Activated naive CD4-positive, alpha-beta T cell treated with anti-CD3 and anti-CD28 coated beads, Interleukin-2, amount 50 U/mL, for 24 hours (primary cell): ENCODE results near the gene PAX5.

Experiments
- H3K27ac Mint-ChIP-seq: one replicate; pipeline ENCODE4 v1.8.0; 2021; ENCODE audit warnings: mild to moderate bottlenecking, mixed read lengths
- H3K27me3 Mint-ChIP-seq: one replicate; pipeline ENCODE4 v1.8.0; 2021; ENCODE audit warnings: mixed read lengths
- H3K36me3 Mint-ChIP-seq: one replicate; pipeline ENCODE4 v1.8.0; 2021; ENCODE audit warnings: mixed read lengths
- H3K4me1 Mint-ChIP-seq: one replicate; pipeline ENCODE4 v1.8.0; 2021; ENCODE audit warnings: mixed read lengths
- H3K4me3 Mint-ChIP-seq: one replicate; pipeline ENCODE4 v1.8.0; 2021; ENCODE audit warnings: mild to moderate bottlenecking, mixed read lengths
- H3K9me3 Mint-ChIP-seq: one replicate; pipeline ENCODE4 v1.8.0; 2021; ENCODE audit warnings: mixed read lengths

PAX5 gene

DNA sequence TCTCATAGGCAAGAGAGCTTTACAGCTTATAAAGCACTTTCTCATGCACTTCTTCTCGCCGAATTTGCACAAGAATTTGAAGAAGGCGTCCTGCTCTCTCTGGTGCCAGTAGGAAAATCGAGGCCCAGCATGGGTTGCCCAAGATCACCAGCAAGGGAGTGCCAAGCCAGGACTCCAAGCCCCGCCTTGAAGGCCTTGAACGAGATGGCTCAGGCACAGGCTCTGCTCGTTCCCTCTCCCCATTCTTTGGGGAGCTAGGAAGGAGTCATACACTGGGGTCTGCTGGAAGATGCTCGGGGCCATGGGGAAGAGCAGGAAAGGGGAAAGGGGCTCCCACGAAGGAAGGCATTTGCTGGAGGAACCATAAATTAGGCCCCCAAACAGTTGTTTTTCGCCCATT is 46.7 kb downstream of the PAX5 start:
- peaks cover 9% of the 10 kb centered on the region for H3K36me3 Mint-ChIP-seq
- H3K4me3 Mint-ChIP-seq, result peak overlapping the region; percentile 37

DNA sequence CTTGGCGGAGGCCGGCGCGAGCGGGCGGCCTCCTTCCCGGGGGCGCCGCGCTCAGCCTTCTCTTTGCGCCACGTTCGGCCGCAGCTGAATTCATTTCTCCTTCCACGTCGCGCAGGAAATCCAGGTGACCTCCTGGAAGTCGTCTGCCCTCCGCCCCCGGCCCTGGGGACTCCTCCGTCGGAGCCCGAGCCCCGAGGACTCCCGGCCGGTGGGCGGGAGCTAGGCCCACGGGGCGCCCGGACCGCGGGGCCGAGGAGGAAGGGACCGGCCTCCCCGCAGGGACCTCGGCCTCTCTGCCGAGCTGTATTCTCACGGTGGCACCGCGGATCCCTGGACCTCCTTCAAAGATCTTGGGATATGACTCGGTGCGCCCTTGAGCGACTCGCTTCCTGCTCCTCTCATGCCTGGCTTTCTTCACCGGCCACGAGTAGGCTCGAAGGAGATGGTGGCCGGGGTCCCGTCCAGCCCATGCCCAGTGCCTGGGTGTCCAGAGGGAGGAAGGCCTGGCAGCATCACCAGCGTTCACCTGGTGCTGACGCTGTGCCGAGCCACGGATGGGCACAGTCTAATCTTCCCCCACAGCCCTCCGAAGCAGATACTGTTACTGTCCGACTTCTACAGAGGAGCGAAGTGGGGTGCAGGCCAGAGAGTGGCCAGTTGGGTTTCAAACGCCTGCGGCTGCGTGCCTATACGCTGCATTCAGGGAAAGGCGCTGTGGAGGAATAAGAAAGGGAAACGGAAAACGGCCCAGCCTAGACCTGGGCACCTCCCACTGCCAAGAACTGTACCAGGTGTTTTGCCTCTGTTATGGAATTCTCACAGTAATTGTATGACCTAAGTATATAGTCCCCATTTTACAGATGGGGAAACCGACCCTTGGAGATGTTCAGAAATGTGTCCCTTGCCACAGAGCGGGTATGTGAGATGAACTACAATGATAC is 47.3 kb downstream of the PAX5 start:
- peaks cover 57% of the 10 kb centered on the region for H3K27me3 Mint-ChIP-seq
- H3K4me1 Mint-ChIP-seq, result peaks cover 20% of the 10 kb centered on the region
- H3K36me3 Mint-ChIP-seq, result peaks cover 8% of the 10 kb centered on the region
- H3K4me3 Mint-ChIP-seq, result peak overlapping the region; percentile 41
- H3K9me3 Mint-ChIP-seq, result peaks cover 8% of the 10 kb centered on the region
- no peak overlapping the region for H3K27ac Mint-ChIP-seq

More for the DNA sequence above, 46.7 kb downstream of the PAX5 start:
- H3K4me1 Mint-ChIP-seq, result peaks cover 20% of the 10 kb centered on the region
- peaks cover 57% of the 10 kb centered on the region for H3K27me3 Mint-ChIP-seq
- H3K27ac Mint-ChIP-seq, result no peak overlapping the region
- H3K9me3 Mint-ChIP-seq, result peaks cover 11% of the 10 kb centered on the region

DNA sequence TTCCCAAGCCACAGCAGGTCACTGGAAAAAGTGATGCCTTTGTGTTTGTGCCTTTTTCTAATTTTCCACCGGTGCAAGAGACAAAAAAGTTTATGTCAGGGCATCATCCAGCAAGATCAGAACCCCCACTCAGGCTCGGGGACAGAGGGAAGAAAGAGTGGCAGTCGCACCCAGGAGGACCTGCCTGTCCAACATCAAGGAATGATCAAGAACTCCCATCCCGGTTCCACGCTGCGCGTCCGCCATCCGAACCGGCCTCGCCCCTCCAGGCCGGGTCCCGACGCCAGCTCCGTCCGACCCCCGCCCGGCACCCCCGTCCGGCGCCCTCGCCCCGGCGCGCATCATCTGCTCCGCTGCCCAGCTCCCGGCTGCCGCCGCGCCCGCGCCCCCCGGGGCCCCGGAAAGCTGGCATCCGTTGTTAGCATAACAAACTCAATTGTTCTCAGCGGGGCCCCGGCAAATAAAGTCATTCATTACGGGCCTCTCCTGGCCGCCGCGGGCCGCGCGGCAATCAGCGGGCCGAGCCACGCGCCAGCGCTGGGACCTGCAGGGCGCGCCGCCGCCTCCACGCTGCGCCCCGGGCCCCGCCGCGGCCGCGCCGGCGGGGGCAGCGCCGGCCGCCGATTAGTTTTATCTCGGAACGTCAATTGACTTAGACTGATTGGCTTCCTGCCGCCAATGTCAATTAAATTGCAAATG is 48.1 kb downstream of the PAX5 start:
- Mint-ChIP-seq H3K36me3 (peaks cover 5% of the 10 kb centered on the region), H3K27me3 (peaks cover 54% of the 10 kb centered on the region), H3K9me3 (peaks cover 6% of the 10 kb centered on the region), H3K27ac (no peak overlapping the region), H3K4me1 (peaks cover 20% of the 10 kb centered on the region), H3K4me3 (peak overlapping the region; percentile 71)

DNA sequence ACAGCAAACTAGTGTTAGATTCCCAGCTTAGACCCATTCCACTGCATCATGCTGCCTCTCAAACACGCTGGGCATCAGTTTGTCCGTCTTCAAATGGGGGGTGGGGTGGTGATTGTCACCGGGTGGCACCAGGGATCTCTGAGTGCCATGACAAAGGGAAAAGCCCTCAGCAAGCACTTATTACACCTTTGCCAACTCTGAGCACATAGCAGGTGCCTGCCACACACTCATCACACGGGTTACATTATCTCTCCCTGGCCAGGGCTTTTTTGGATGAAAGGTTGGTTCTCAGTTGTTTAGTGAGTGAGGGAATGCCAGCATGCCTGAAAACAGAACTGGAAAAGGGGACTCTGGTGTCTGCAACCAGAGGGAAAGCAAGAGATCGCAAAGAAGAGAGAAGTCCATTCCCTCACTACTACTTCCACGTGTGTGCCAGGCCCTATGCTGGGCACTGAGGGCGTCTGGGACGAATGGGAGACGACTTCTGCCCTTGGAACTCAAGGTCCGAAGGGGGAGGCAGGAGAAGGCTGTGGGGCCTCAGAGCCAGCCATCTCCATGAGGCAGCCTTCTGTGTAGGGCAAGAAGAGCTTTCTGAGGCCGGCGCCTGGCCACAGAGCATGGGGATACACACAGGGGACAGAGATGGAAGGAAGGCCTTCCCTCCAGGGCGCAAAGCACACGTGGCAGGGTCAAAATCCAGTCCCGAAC is 48.9 kb downstream of the PAX5 start:
- Mint-ChIP-seq H3K4me1 (peaks cover 20% of the 10 kb centered on the region), H3K27me3 (peaks cover 53% of the 10 kb centered on the region), H3K4me3 (peak overlapping the region; percentile 71)

DNA sequence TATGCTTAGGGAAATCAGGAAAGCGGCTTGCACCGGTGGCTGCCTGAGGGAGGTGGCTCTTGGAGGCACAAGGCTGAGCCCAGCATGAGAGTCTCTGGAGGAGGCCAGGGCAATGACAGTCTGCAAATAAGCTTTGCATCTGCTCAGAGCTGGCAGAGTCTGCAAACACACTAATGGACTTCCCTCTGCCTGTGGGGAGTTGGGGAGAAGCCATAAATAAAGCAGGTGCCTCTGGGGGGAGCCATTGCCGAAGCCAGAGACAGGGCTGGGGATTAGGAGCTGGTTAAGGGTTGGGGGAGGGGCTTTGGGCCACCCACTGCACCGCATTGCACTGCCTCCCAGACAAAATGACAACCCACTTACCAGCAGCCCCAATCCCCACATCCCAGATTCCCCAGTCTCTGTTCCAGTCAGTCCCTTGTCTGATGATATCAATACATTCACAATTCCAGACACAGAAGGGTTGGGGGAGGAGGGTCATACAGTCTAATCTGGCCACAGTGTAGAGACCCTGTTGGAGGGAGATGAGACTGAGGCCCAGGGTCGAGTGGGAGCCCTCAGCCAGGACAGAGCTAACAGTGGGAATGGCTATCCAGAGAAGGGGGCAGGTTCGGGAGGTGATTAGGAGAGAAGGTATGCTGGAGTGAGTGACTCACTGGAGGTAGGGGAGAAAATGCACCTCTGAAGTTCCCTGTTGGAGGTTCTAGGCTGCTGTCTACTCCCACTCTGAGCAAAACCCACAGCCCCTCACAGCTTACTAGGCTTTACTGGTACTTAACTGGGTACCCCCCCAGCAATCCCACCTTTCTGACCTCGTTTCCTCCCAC is 53.7 kb downstream of the PAX5 start:
- peaks cover 4% of the 10 kb centered on the region for H3K4me1 Mint-ChIP-seq
- H3K9me3 Mint-ChIP-seq, result no peaks in the 10 kb centered on the region
- no peaks in the 10 kb centered on the region for H3K36me3 Mint-ChIP-seq
- peaks cover 27% of the 10 kb centered on the region for H3K27me3 Mint-ChIP-seq
- H3K27ac Mint-ChIP-seq, result no peak overlapping the region
- no peak overlapping the region for H3K4me3 Mint-ChIP-seq

More for the DNA sequence above, 48.9 kb downstream of the PAX5 start:
- Mint-ChIP-seq H3K27ac (no peak overlapping the region), H3K9me3 (peaks cover 2% of the 10 kb centered on the region), H3K36me3 (peaks cover 1% of the 10 kb centered on the region)

DNA sequence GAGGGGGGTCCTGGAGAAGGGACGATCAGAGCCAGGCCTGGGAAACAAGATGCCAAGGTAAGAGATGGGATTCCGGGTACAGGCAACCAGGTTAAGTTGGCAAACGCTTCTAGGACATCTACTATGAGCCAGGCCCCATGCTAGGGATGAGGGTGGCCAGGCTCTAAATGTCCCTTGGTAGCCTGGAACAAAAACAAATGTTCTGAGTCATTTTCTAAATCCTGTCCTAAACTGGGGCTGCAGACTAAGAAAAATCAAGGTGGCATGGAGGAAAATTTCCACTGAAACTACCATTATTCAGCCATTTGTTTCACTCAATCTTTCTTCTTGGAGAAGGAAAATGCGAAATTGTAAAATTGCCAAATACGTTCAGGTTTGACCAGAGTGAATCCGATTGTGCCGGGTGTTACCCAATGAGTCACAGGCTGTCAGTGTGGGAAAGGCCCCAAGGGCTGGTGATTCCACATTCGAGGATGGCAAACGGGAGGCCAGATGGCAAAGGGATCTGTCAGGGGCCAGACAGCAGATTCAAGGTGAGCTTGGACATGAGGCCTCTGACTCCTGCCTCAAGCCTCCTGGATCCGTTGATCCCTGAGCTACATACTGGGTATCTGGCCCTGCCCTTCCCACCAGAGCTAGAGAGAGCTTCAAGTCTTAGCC is 57.6 kb downstream of the PAX5 start:
- Mint-ChIP-seq H3K27ac (no peak overlapping the region), H3K4me1 (no peaks in the 10 kb centered on the region), H3K4me3 (no peak overlapping the region), H3K27me3 (peaks cover 7% of the 10 kb centered on the region), H3K9me3 (no peaks in the 10 kb centered on the region), H3K36me3 (no peaks in the 10 kb centered on the region)

DNA sequence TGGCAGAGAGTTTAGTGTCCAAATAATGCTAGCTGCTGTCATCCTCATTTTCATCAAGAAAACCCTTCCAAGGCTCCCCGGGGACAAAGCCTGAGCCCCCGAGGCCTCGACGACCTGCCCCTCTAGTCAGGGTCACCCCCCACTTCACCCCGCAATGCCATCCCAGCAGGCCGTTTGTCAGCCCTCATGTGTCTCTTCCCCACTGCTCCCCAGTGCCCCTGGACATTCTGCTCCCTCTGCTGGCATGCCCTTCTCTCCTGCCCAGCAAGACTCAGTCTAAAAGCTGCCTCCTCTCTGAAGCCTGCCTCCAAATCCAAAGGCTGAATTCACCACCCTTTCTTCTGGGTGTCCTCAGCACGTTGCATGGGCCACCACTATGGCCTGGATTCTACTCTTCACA is 59.3 kb downstream of the PAX5 start:
- Mint-ChIP-seq H3K4me1 (no peaks in the 10 kb centered on the region), H3K9me3 (no peaks in the 10 kb centered on the region), H3K27me3 (peaks cover 2% of the 10 kb centered on the region), H3K4me3 (no peak overlapping the region), H3K27ac (no peak overlapping the region), H3K36me3 (no peaks in the 10 kb centered on the region)

DNA sequence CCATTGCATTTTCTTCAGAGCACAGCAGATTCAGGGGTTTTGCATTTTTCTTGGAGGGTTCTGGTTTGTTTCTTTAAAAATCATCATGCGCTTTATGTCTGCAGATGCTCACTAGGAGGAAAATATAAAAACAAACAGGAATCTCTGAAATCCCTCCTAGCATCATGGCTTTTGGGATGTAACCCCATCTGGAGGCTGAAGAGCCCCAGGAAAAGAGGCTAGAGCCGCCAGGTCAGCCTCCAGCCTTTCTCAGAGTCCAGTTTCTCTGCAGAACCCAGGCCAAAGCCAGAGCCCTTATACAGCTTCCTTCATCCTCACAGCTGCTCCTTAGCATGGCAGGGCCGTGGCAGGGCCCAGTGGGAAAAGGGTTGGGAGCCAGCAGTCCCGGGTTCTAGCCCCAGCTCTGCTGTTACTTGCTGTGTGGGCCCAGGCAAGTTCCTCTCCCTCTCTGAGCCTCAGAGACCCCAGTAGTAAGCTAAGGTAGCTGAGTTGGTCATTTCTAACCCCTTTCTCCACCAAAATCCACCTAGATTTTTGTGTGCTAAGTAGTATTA is 62.1 kb downstream of the PAX5 start:
- H3K27ac Mint-ChIP-seq, result no peak overlapping the region
- H3K4me3 Mint-ChIP-seq, result no peak overlapping the region
- H3K36me3 Mint-ChIP-seq, result no peaks in the 10 kb centered on the region
- H3K4me1 Mint-ChIP-seq, result no peaks in the 10 kb centered on the region
- no peaks in the 10 kb centered on the region for H3K9me3 Mint-ChIP-seq
- no peaks in the 10 kb centered on the region for H3K27me3 Mint-ChIP-seq

DNA sequence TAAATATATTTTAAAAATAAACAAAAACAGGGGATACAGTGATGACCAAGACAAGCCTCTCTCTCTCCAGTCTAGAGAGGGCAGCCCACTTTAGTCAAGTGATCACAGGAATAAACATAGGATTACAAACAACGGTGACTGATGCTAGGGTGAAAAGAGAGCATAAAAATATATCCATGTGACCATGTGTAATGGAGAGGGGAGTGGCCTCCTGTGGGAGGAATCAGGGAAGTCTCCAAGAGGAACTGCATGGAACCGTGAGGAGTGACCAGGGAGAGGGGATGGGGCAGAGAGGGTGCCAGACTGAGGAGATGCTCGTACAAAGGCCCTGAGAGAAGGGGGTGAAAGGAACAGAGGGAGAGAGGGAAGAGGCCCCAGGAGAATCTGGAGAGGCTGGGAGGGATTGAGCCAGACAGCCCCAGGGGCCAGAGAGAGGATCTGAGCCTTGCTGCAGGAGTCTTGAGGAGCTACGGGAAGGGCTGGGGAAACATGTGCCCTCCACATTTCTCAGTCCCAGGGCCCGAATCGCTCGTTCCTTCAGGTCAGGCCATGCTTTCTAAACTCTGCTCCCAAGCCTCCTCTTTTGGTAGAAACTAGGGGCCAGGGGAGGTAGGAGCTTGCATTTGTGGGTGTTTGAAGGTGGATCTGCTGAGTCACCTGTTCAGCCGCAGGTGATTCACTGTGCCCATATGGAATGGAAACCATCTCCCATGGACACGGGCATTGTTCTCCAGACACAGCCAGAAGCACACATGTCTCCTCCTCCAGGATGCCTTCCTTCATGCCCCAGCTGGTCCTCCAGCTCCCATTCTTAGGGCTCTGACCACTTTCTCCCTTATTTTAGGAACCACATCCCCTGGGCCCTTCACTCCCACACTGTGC is 63.8 kb downstream of the PAX5 start:
- Mint-ChIP-seq H3K27ac (no peak overlapping the region), H3K4me1 (no peaks in the 10 kb centered on the region), H3K4me3 (no peak overlapping the region), H3K36me3 (no peaks in the 10 kb centered on the region), H3K9me3 (no peaks in the 10 kb centered on the region), H3K27me3 (no peaks in the 10 kb centered on the region)

DNA sequence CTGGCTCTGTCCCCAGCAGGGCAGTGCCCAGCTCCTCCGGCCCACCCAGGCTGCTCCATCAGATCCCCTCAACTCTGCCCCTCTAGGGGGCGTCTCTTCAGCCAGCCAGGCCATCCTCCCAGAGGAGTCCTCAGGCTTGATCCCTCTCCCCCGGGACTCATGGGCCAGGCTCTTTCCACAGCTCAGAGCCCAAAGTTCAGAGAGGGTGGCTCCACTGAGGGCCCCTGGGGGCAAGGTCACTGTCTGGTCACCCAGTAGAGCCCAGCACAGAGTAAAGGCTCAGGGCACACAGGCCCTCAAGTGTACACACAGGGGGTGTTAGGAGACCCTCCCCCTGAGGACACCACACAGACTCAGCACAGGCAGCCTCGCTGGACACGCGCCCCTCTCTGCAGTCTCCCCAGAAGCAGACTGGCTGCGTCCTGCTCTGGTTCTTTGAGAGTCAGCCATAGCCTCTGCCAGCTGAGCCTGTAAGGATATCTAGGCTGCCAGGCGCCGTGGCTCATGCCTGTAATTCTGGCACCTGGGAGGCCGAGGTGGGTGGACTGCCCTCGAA is 64.8 kb downstream of the PAX5 start:
- no peaks in the 10 kb centered on the region for H3K27me3 Mint-ChIP-seq
- no peak overlapping the region for H3K4me3 Mint-ChIP-seq
- no peak overlapping the region for H3K27ac Mint-ChIP-seq
- H3K36me3 Mint-ChIP-seq, result no peaks in the 10 kb centered on the region
- no peaks in the 10 kb centered on the region for H3K9me3 Mint-ChIP-seq
- H3K4me1 Mint-ChIP-seq, result no peaks in the 10 kb centered on the region

DNA sequence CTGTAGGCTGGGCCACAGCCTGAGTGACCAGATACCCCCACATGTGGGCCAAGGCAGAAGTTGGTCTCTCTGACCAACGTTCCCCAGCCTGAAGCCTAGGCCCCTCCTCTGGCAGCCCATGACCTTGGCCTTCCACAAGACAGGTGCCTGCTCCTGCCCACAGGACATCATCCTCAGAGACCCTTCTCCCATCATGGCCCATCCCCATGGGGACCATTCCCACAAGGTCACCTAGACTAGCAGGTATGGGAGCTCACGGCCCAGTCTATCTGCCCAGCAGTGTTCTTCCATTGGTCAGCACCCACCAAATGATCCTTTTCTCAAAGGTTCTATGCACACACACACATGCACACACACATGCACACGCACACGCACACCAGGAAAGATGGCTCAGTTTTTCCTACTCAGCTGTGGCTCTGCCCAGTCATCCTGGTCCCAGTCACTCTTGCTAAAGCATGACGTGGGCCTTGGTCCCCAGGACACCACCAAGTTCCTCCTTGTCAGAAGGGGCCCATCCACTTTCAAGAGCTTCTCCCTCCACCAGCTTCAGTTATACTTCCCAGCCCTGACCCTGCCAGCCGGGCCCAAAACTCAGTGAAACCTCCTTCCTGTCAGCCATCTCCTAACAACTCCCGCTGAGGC is 65.4 kb downstream of the PAX5 start:
- no peaks in the 10 kb centered on the region for H3K4me1 Mint-ChIP-seq
- no peak overlapping the region for H3K27ac Mint-ChIP-seq
- H3K4me3 Mint-ChIP-seq, result no peak overlapping the region
- no peaks in the 10 kb centered on the region for H3K36me3 Mint-ChIP-seq
- H3K27me3 Mint-ChIP-seq, result no peaks in the 10 kb centered on the region
- no peaks in the 10 kb centered on the region for H3K9me3 Mint-ChIP-seq

DNA sequence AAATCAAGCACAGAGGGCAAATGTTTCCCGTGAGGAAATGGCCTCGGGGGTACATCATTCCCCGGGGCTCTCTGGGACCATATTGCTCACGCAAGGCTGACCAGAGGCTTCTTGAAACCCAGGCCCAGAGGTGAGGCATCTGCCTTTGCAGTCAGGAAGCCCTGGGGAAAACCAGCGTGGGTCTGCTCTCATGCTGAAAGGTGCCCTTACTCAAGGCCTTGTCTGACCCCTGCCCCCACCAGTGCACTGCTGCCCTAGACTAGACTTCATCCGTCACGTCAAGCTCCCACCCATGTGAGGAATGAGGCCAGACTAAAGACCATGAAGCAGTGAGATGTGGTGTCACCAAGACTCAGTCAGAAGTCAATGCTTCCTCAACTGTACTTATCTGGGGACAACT is 66.1 kb downstream of the PAX5 start:
- H3K36me3 Mint-ChIP-seq, result no peaks in the 10 kb centered on the region
- no peaks in the 10 kb centered on the region for H3K27me3 Mint-ChIP-seq
- no peaks in the 10 kb centered on the region for H3K9me3 Mint-ChIP-seq
- no peaks in the 10 kb centered on the region for H3K4me1 Mint-ChIP-seq
- no peak overlapping the region for H3K4me3 Mint-ChIP-seq
- H3K27ac Mint-ChIP-seq, result no peak overlapping the region
